ENCODE measurements around the gene CITED1.

CITED1 gene

GRCh38 chrX:72299891-72300630 is 5.7 kb downstream of the CITED1 start:
- Histone ChIP-seq H3K9me2 (replicated peaks; ENCODE audit: low read depth, low read length) (no peaks in the 10 kb centered on the region), H3K4me1 (ENCODE audit: insufficient read depth, low read length, poor library complexity, severe bottlenecking) (no peaks in the 10 kb centered on the region), H3K27me3 (ENCODE audit: insufficient read depth, low read length, poor library complexity, severe bottlenecking) (no peaks in the 10 kb centered on the region), H3K79me2 (ENCODE audit: insufficient read depth, low read length) (no peaks in the 10 kb centered on the region), H3F3A (ENCODE audit: low read depth) (no peaks in the 10 kb centered on the region), H3K4me2 (ENCODE audit: low read depth, low read length, poor library complexity, severe bottlenecking) (no peak overlapping the region), H2AFZ (ENCODE audit: low read length) (no peak overlapping the region), H3K36me3 (ENCODE audit: insufficient read depth, low read length) (no peaks in the 10 kb centered on the region), H3K4me3 (ENCODE audit: low read length, poor library complexity, severe bottlenecking) (no peak overlapping the region), H3K9ac (ENCODE audit: low read depth, low read length, poor library complexity, severe bottlenecking) (no peak overlapping the region), H3K9me3 (ENCODE audit: insufficient read depth, low read depth, low read length) (no peaks in the 10 kb centered on the region), H4K20me1 (ENCODE audit: insufficient read depth, low read length, poor library complexity, severe bottlenecking) (no peaks in the 10 kb centered on the region)
- no peak for TF ChIP-seq CTCF (conservative IDR thresholded peaks at IDR 0.05; ENCODE audit: low read length)
- TF ChIP-seq EZH2phosphoT487 (IDR thresholded peaks at IDR 0.05; ENCODE audit: borderline replicate concordance) = no peak

GRCh38 chrX:72297953-72298730 is 7.6 kb downstream of the CITED1 start:
- no peak overlapping the region for H3K4me3 ChIP-seq (ENCODE audit: low read length, poor library complexity, severe bottlenecking)
- H3K4me2 ChIP-seq (ENCODE audit: low read depth, low read length, poor library complexity, severe bottlenecking) = no peak overlapping the region
- TF ChIP-seq EZH2phosphoT487 (IDR thresholded peaks at IDR 0.05; ENCODE audit: borderline replicate concordance) = no peak
- TF ChIP-seq CTCF (conservative IDR thresholded peaks at IDR 0.05; ENCODE audit: low read length) = peak; percentile 52
- no peaks in the 10 kb centered on the region for H3K36me3 ChIP-seq (ENCODE audit: insufficient read depth, low read length)
- no peaks in the 10 kb centered on the region for H3F3A ChIP-seq (ENCODE audit: low read depth)
- H3K9ac ChIP-seq (ENCODE audit: low read depth, low read length, poor library complexity, severe bottlenecking) = no peak overlapping the region
- H2AFZ ChIP-seq (ENCODE audit: low read length) = no peak overlapping the region
- no peaks in the 10 kb centered on the region for H3K27me3 ChIP-seq (ENCODE audit: insufficient read depth, low read length, poor library complexity, severe bottlenecking)
- H3K4me1 ChIP-seq (ENCODE audit: insufficient read depth, low read length, poor library complexity, severe bottlenecking) = no peaks in the 10 kb centered on the region
- H4K20me1 ChIP-seq (ENCODE audit: insufficient read depth, low read length, poor library complexity, severe bottlenecking) = no peaks in the 10 kb centered on the region
- no peaks in the 10 kb centered on the region for H3K9me3 ChIP-seq (ENCODE audit: insufficient read depth, low read depth, low read length)
- no peaks in the 10 kb centered on the region for H3K79me2 ChIP-seq (ENCODE audit: insufficient read depth, low read length)
- no peaks in the 10 kb centered on the region for H3K9me2 ChIP-seq (replicated peaks; ENCODE audit: low read depth, low read length)

- H3K36me3 ChIP-seq (ENCODE audit: insufficient read depth, low read length) = no peaks in the 10 kb centered on the region
- H3K9me3 ChIP-seq (ENCODE audit: insufficient read depth, low read depth, low read length) = no peaks in the 10 kb centered on the region
- H3K4me2 ChIP-seq (ENCODE audit: low read depth, low read length, poor library complexity, severe bottlenecking) = no peak overlapping the region
- no peak overlapping the region for H3K4me3 ChIP-seq (ENCODE audit: low read length, poor library complexity, severe bottlenecking)
- no peaks in the 10 kb centered on the region for H3K9me2 ChIP-seq (replicated peaks; ENCODE audit: low read depth, low read length)
- H3K4me1 ChIP-seq (ENCODE audit: insufficient read depth, low read length, poor library complexity, severe bottlenecking) = no peaks in the 10 kb centered on the region
- H3K27me3 ChIP-seq (ENCODE audit: insufficient read depth, low read length, poor library complexity, severe bottlenecking) = no peaks in the 10 kb centered on the region
- H2AFZ ChIP-seq (ENCODE audit: low read length) = no peak overlapping the region
- TF ChIP-seq EZH2phosphoT487 (IDR thresholded peaks at IDR 0.05; ENCODE audit: borderline replicate concordance) (no peak), CTCF (conservative IDR thresholded peaks at IDR 0.05; ENCODE audit: low read length) (no peak)
- H3F3A ChIP-seq (ENCODE audit: low read depth) = no peaks in the 10 kb centered on the region
- H3K9ac ChIP-seq (ENCODE audit: low read depth, low read length, poor library complexity, severe bottlenecking) = no peak overlapping the region
- H4K20me1 ChIP-seq (ENCODE audit: insufficient read depth, low read length, poor library complexity, severe bottlenecking) = no peaks in the 10 kb centered on the region
- no peaks in the 10 kb centered on the region for H3K79me2 ChIP-seq (ENCODE audit: insufficient read depth, low read length)
Observed at GRCh38 chrX:72296991-72297390, 8.7 kb downstream of the CITED1 start.

Measured in Loucy (cell line).